ENCODE data around the gene TSLP. TPM values are rescaled to one million over a fixed set of nuclear protein-coding genes. Genes with fewer than 3 reads are reported as not detected.

The TSLP gene
- 1.7 TPM for total RNA-seq
- long read RNA-seq, partial matches to known transcripts: 0 of 2 reads
- long read RNA-seq, other reads (novel, unspliced or antisense): 1 of 2 reads

GRCh38 chr5:111071413-111071812 is at the start of gene TSLP:
TSLP (plus strand) TSS chr5:111071713; CDS start chr5:111071891, 178 bp downstream.
- peaks cover 24% of the 10 kb centered on the region for H3K27me3 ChIP-seq
- no peak within 1 kb of the TSS for H3K27ac ChIP-seq
- DNase-seq: no peak
- TF ChIP-seq CTCF (IDR thresholded peaks at IDR 0.05): no peak
- intact Hi-C loops (cut with DNase I): no loop called here
- H3K9me3 ChIP-seq: no peaks in the 10 kb centered on the region
- no peak within 1 kb of the TSS for H3K4me3 ChIP-seq
- ATAC-seq: no peak
- no peaks in the 10 kb centered on the region for H3K36me3 ChIP-seq
- peaks cover 28% of the 10 kb centered on the region for H3K4me1 ChIP-seq

GRCh38 chr5:111022301-111022700 is 49.2 kb upstream of the TSLP start:
- Histone ChIP-seq H3K4me1 (no peaks in the 10 kb centered on the region), H3K27me3 (no peaks in the 10 kb centered on the region), H3K9me3 (no peaks in the 10 kb centered on the region), H3K27ac (no peak overlapping the region), H3K36me3 (no peaks in the 10 kb centered on the region), H3K4me3 (no peak overlapping the region)
- ATAC-seq (no peak), DNase-seq (no peak)
- no peak for TF ChIP-seq CTCF (IDR thresholded peaks at IDR 0.05)
- intact Hi-C loops (cut with DNase I): no loop called here

GRCh38 chr5:111028865-111029264 is 42.6 kb upstream of the TSLP start:
- ATAC-seq: no peak
- H3K4me3 ChIP-seq: no peak overlapping the region
- no peak overlapping the region for H3K27ac ChIP-seq
- no peaks in the 10 kb centered on the region for H3K36me3 ChIP-seq
- H3K4me1 ChIP-seq: no peaks in the 10 kb centered on the region
- no peak for TF ChIP-seq CTCF (IDR thresholded peaks at IDR 0.05)
- no peak for DNase-seq
- no peaks in the 10 kb centered on the region for H3K9me3 ChIP-seq
- intact Hi-C loops (cut with DNase I): no loop called here
- no peaks in the 10 kb centered on the region for H3K27me3 ChIP-seq

GRCh38 chr5:111043712-111044506 is 27.6 kb upstream of the TSLP start:
- DNase-seq: no peak
- H3K27ac ChIP-seq: no peak overlapping the region
- H3K4me1 ChIP-seq: no peaks in the 10 kb centered on the region
- no peaks in the 10 kb centered on the region for H3K36me3 ChIP-seq
- no peak for ATAC-seq
- intact Hi-C loops (cut with DNase I): no loop called here
- no peaks in the 10 kb centered on the region for H3K9me3 ChIP-seq
- no peak for TF ChIP-seq CTCF (IDR thresholded peaks at IDR 0.05)
- no peaks in the 10 kb centered on the region for H3K27me3 ChIP-seq
- no peak overlapping the region for H3K4me3 ChIP-seq

DNA sequence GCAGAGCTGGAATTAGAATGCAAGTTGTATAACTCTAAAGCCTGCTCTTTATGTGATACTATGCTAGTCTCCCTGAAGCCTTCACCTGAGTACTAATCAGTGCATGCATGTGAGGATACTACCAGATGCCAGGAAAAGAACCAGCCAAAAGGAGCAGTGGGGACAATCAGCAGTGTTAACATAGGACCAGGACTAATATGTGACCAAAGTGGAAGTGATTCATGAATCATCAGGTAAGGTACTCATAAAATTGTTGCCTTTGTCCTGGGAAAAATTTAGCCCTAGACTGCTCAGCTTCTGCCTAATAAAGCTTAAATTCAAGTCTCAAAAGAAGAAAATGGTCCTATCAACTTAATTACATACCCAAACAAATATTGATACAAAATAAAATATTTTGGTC is 13.4 kb upstream of the TSLP start:
- peaks cover 5% of the 10 kb centered on the region for H3K27me3 ChIP-seq
- no peak overlapping the region for H3K4me3 ChIP-seq
- TF ChIP-seq CTCF (IDR thresholded peaks at IDR 0.05): no peak
- no peak for ATAC-seq
- no peak overlapping the region for H3K27ac ChIP-seq
- no peaks in the 10 kb centered on the region for H3K9me3 ChIP-seq
- DNase-seq: no peak
- intact Hi-C loops (cut with DNase I): no loop called here
- H3K36me3 ChIP-seq: no peaks in the 10 kb centered on the region
- H3K4me1 ChIP-seq: no peaks in the 10 kb centered on the region
